CD14-positive monocyte (primary cell): ENCODE results near the gene TPST1. TPM values are rescaled to one million over a fixed set of nuclear protein-coding genes. Genes with fewer than 3 reads are reported as not detected.

Experiments used
- DNase-seq, 3 donors: peaks; one replicate each; pipeline ENCODE4 v3.0.0-alpha.2; 2011 to 2022
- H2AFZ ChIP-seq: 2 replicates; pipeline ENCODE4 v1.6.0; 2012; ENCODE audit warnings: mild to moderate bottlenecking, low read depth, low read length, inconsistent platforms; ENCODE audit not compliant: insufficient read depth, poor library complexity, severe bottlenecking
- H3K27ac ChIP-seq, 2 donors: 1 replicate in 1 of 2; 2 replicates in 1 of 2; pipeline ENCODE4 v1.5.1; 2012 to 2013; ENCODE audit warnings: low read length in 2 of 2, control low read depth in 1 of 2, inconsistent platforms in 1 of 2, low read depth in 1 of 2, mild to moderate bottlenecking in 1 of 2
- H3K27me3 ChIP-seq, 2 donors: one replicate each; pipeline versions ENCODE4 v1.6.0 to v1.6.1; 2011 to 2013; ENCODE audit warnings: low read length in 2 of 2; ENCODE audit not compliant: control insufficient read depth in 2 of 2, insufficient read depth in 2 of 2
- H3K36me3 ChIP-seq, 2 donors: replicated peaks in 1 of 2; 1 replicate in 1 of 2; 2 replicates in 1 of 2; pipeline versions ENCODE4 v1.5.1 to v1.6.1; 2012 to 2013; ENCODE audit warnings: low read length in 2 of 2, control low read depth in 1 of 2, inconsistent platforms in 1 of 2, mild to moderate bottlenecking in 1 of 2; ENCODE audit not compliant: insufficient read depth in 2 of 2, control insufficient read depth in 1 of 2
- H3K4me1 ChIP-seq, 2 donors: 1 replicate in 1 of 2; 2 replicates in 1 of 2; pipeline versions ENCODE4 v1.5.1 to v1.6.1; 2012 to 2013; ENCODE audit warnings: low read length in 2 of 2, control low read depth in 1 of 2, inconsistent platforms in 1 of 2, mild to moderate bottlenecking in 1 of 2, moderate library complexity in 1 of 2; ENCODE audit not compliant: insufficient read depth in 2 of 2, control insufficient read depth in 1 of 2
- H3K4me2 ChIP-seq: replicated peaks from 2 replicates; pipeline ENCODE3; 2012; ENCODE audit warnings: low read length, moderate library complexity, mild to moderate bottlenecking; ENCODE audit not compliant: poor library complexity, severe bottlenecking; ENCODE audit errors: extremely low read depth
- H3K4me3 ChIP-seq, 3 experiments: fragments of 200-600 bp in 1 of 3; sonication (generic) in 1 of 3; replicated peaks in 1 of 3; 1 replicate in 2 of 3; 2 replicates in 1 of 3; pipeline ENCODE4 v1.5.1; 2011 to 2013; ENCODE audit warnings: low read length in 3 of 3, mild to moderate bottlenecking in 3 of 3, control low read depth in 2 of 3, low read depth in 2 of 3, inconsistent platforms in 1 of 3, moderate library complexity in 1 of 3
- H3K79me2 ChIP-seq: 2 replicates; pipeline ENCODE4 v1.6.0; 2012; ENCODE audit warnings: mild to moderate bottlenecking, control low read depth, inconsistent platforms, low read length, moderate library complexity; ENCODE audit not compliant: insufficient read depth
- H3K9ac ChIP-seq: 2 replicates; pipeline ENCODE4 v1.6.0; 2017; ENCODE audit warnings: low read length, mild to moderate bottlenecking; ENCODE audit not compliant: insufficient read depth, poor library complexity, severe bottlenecking
- H3K9me3 ChIP-seq, 2 donors: replicated peaks in 1 of 2; 1 replicate in 1 of 2; 2 replicates in 1 of 2; pipeline versions ENCODE4 v1.5.1 to v1.6.1; 2012 to 2013; ENCODE audit warnings: low read length in 2 of 2, control low read depth in 1 of 2; ENCODE audit not compliant: control insufficient read depth in 1 of 2, insufficient read depth in 1 of 2
- H4K20me1 ChIP-seq: 2 replicates; pipeline ENCODE4 v1.6.0; 2012; ENCODE audit warnings: mild to moderate bottlenecking, low read length, control low read depth, moderate library complexity; ENCODE audit not compliant: insufficient read depth
- H3K27ac Mint-ChIP-seq, 7 donors: one replicate each; pipeline ENCODE4 v1.8.0; 2020; ENCODE audit warnings: mild to moderate bottlenecking in 7 of 7, mixed read lengths in 7 of 7, moderate library complexity in 6 of 7, inconsistent platforms in 2 of 7
- H3K27me3 Mint-ChIP-seq, 3 donors: one replicate each; pipeline ENCODE4 v1.8.0; 2021 to 2022; ENCODE audit warnings: low read depth in 3 of 3, mild to moderate bottlenecking in 3 of 3, mixed read lengths in 3 of 3, moderate library complexity in 3 of 3, inconsistent platforms in 1 of 3
- H3K36me3 Mint-ChIP-seq, 2 donors: one replicate each; pipeline ENCODE4 v1.8.0; 2020; ENCODE audit warnings: mixed read lengths in 2 of 2, inconsistent platforms in 1 of 2, mild to moderate bottlenecking in 1 of 2
- H3K4me1 Mint-ChIP-seq: one replicate; pipeline ENCODE4 v1.8.0; 2020; ENCODE audit warnings: mild to moderate bottlenecking, mixed read lengths
- H3K4me3 Mint-ChIP-seq, 2 donors: one replicate each; pipeline ENCODE4 v1.8.0; 2020; ENCODE audit warnings: mild to moderate bottlenecking in 2 of 2, mixed read lengths in 2 of 2, moderate library complexity in 1 of 2
- H3K9me3 Mint-ChIP-seq, 7 donors: one replicate each; pipeline ENCODE4 v1.8.0; 2020 to 2022; ENCODE audit warnings: mixed read lengths in 7 of 7, mild to moderate bottlenecking in 6 of 7, moderate library complexity in 6 of 7, inconsistent platforms in 2 of 7
- CTCF ChIP-seq: fragments of 200-600 bp; IDR thresholded peaks from one replicate; pipeline ENCODE4 v1.8.0; 2022; ENCODE audit warnings: antibody characterized with exemption, mild to moderate bottlenecking
- WGBS: methylation state at CpG from one replicate; pipeline ENCODE4 v1.1.5; 2013; ENCODE audit warnings: missing lambda C conversion rate; ENCODE audit not compliant: insufficient coverage; 5-methylcytosine and 5-hydroxymethylcytosine counted together
- intact Hi-C, 2 donors: fragments of 100-400 bp; cut with micrococcal nuclease; formaldehyde crosslinking; loops; one replicate each; pipeline versions ENCODE4 v1.15.0 to v1.15.1; 2023
- polyA plus RNA-seq, 3 donors: library from polyadenylated mRNA; depleted of rRNA in 1 of 3; unstranded in 2 of 3; stranded (reverse) in 1 of 3; fragments of 300-500 nt in 2 of 3; fragments of >200 nt in 1 of 3; fragmentation: Illumina TruSeq in 2 of 3; gene quantifications; 1 replicate in 2 of 3; 2 replicates in 1 of 3; pipeline ENCODE4 v1.2.3, GENCODE V29; 2012 to 2021

Gene TPST1
- polyA plus RNA-seq, 3 donors: 0.54 to 4.8 (median 4.2) TPM

DNA sequence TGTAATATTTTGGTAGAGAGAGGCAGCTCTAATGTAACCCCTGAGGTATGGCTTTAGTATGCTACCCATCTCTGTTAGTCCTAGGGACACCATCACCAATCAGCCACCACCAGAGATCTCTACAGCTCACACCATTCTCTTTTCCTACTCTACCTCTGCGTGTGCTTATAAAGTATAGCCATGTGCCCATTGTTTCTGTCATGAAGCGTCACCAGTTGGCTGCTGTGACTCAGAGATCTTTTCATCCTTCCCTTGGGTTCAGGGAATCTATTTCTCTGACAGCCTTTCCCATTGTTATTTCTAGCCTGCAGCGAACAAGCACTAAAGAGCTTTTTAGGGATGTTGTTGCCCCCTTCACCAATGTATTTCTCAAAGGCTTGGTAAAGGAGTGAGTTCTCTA is 103.3 kb downstream of the TPST1 start:
- Histone ChIP-seq H3K9ac (no peak overlapping the region), H3K27ac (no peak overlapping the region), H3K4me3 (no peak overlapping the region), H3K4me2 (no peak overlapping the region), H3K27me3 (no peaks in the 10 kb centered on the region), H2AFZ (no peak overlapping the region), H3K9me3 (no peaks in the 10 kb centered on the region), H4K20me1 (no peaks in the 10 kb centered on the region), H3K4me1 (no peaks in the 10 kb centered on the region), H3K36me3 (no peaks in the 10 kb centered on the region), H3K79me2 (no peaks in the 10 kb centered on the region)
- H3K4me1 Mint-ChIP-seq: peaks cover 6% of the 10 kb centered on the region
- peaks cover 0 to 2% (median 0%) of the 10 kb centered on the region in 7 donors for H3K9me3 Mint-ChIP-seq
- WGBS: 100% methylated on average over 2 of the region's 3 CpGs
- TF ChIP-seq CTCF: no peak
- no peak for DNase-seq
- no peaks in the 10 kb centered on the region for H3K36me3 Mint-ChIP-seq
- H3K27ac Mint-ChIP-seq: no peak overlapping the region
- H3K27me3 Mint-ChIP-seq: peaks cover 0 to 3% (median 0%) of the 10 kb centered on the region in 3 donors
- intact Hi-C loops: no loop called here
- H3K4me3 Mint-ChIP-seq: no peak overlapping the region

DNA sequence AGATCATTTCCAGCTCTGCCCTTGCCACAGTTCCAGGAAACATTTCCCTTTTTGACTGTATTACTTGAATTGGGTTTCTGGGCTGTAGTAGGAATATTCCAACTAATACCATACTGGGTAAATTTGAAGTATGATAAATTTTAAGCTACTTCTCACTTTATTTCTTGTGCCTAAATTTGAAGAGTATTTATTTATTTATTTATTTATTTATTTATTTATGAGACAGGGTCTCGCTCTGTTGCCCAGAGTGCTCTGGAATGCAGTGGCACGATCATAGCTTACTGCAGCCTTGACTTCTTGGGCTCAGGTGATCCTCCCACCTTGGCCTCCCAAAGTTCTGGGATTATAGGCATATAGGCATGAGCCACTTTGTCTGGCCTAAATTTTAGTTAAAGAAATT is 105.5 kb downstream of the TPST1 start:
- no peaks in the 10 kb centered on the region for H3K79me2 ChIP-seq
- no peaks in the 10 kb centered on the region for H3K36me3 ChIP-seq
- H3K27me3 ChIP-seq: no peaks in the 10 kb centered on the region
- no peak overlapping the region for H3K4me2 ChIP-seq
- no peak for TF ChIP-seq CTCF
- H3K9me3 ChIP-seq: no peaks in the 10 kb centered on the region
- no peak overlapping the region for H3K4me3 ChIP-seq
- no peak overlapping the region for H3K9ac ChIP-seq
- H3K4me1 ChIP-seq: no peaks in the 10 kb centered on the region
- WGBS: 100% methylated on average over 1 of the region's 2 CpGs
- Mint-ChIP-seq H3K27me3 (peaks cover 0 to 6% (median 2%) of the 10 kb centered on the region in 3 donors), H3K36me3 (no peaks in the 10 kb centered on the region), H3K9me3 (peaks cover 0 to 2% (median 0%) of the 10 kb centered on the region in 7 donors), H3K4me3 (no peak overlapping the region), H3K4me1 (peaks cover 5% of the 10 kb centered on the region), H3K27ac (no peak overlapping the region)
- H3K27ac ChIP-seq: no peak overlapping the region
- DNase-seq: no peak
- H2AFZ ChIP-seq: no peak overlapping the region
- H4K20me1 ChIP-seq: no peaks in the 10 kb centered on the region
- intact Hi-C loops: no loop called here
